ENCODE data around the gene ROPN1L. TPM values are rescaled to one million over a fixed set of nuclear protein-coding genes. Genes with fewer than 3 reads are reported as not detected.

The ROPN1L gene
- total and polyA plus RNA-seq, 10 of the 15 experiments (the other 5 are each of a cell fraction or from before 2014, with no cell fraction given): 0.07 to 0.38 (median 0.22) TPM; not detected in 6

DNA sequence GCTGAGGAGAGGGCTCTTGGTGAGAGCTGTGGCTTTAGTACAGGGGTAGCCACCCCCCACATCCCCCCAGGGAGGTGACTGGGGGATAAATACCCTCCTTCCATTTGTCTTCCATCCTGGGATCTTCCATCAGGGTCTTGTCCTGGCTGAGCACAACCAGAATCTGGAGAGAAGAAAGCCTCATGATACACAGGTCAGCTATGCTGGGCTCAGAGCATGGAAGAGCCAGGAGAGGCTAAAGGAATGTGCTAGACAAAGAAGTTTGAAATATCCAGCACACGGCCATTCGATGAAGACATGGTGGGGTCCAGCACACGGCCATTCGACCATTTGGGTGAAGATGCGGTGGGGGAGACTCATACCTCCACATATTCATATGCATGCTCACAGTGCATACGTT lies 30.0 kb downstream of the ROPN1L start:
- FAIRE-seq (no peak), ATAC-seq (no peak), DNase-seq (ENCODE audit: low read depth, low spot score) (no peak)
- peaks cover 5% of the 10 kb centered on the region; the same call in 1 of the 2 replicates for H3K4me1 ChIP-seq (ENCODE audit: control insufficient read depth, insufficient read depth, low read length)
- in situ Hi-C loops (cut with MboI) (loop anchor here (25.0 kb wide), 2 partner anchors 716 to 1541 kb away; no protein-coding TSS in a partner anchor), intact Hi-C loops (cut with micrococcal nuclease; ENCODE audit: unreplicated experiment) (no loop called here)
- no peaks in the 10 kb centered on the region for H4K20me1 ChIP-seq (ENCODE audit: control insufficient read depth, insufficient read depth)
- H3K4me2 ChIP-seq (ENCODE audit: control insufficient read depth, insufficient read depth): no peak overlapping the region
- no peaks in the 10 kb centered on the region; a peak in 1 of 4 replicates for H3K27me3 ChIP-seq (replicated peaks in 1 of 2; ENCODE audit: control insufficient read depth in 2 of 2, insufficient read depth in 2 of 2, low read length in 1 of 2)
- TF ChIP-seq ZNF207 (IDR thresholded peaks at IDR 0.05; ENCODE audit: borderline replicate concordance) (no peak), RELB (IDR thresholded peaks at IDR 0.05; ENCODE audit: low read depth) (no peak), BHLHE40 (IDR thresholded peaks at IDR 0.05; ENCODE audit: borderline replicate concordance in 1 of 2, low read depth in 2 of 2, low read length in 1 of 2) (no peak), PAX8 (IDR thresholded peaks at IDR 0.05) (no peak), JUNB (IDR thresholded peaks at IDR 0.05) (no peak), NR2F1 (conservative IDR thresholded peaks at IDR 0.05) (no peak), NFYA (IDR thresholded peaks at IDR 0.05; ENCODE audit: borderline replicate concordance, low read depth, low read length) (no peak), SMARCA5 (IDR thresholded peaks at IDR 0.05) (no peak), MLLT1 (IDR thresholded peaks at IDR 0.05) (no peak), CHD4 (IDR thresholded peaks at IDR 0.05) (no peak), MEF2A (IDR thresholded peaks at IDR 0.05; ENCODE audit: insufficient read depth, low read depth, low read length) (no peak), SUPT20H (IDR thresholded peaks at IDR 0.05; ENCODE audit: borderline replicate concordance, control insufficient read depth, low read depth, low read length) (no peak), CREM (IDR thresholded peaks at IDR 0.05; ENCODE audit: low read depth) (no peak), POLR2A (IDR thresholded peaks at IDR 0.05; ENCODE audit: low read depth, low read length) (no peak)
- TF ChIP-seq, protein P1, sequence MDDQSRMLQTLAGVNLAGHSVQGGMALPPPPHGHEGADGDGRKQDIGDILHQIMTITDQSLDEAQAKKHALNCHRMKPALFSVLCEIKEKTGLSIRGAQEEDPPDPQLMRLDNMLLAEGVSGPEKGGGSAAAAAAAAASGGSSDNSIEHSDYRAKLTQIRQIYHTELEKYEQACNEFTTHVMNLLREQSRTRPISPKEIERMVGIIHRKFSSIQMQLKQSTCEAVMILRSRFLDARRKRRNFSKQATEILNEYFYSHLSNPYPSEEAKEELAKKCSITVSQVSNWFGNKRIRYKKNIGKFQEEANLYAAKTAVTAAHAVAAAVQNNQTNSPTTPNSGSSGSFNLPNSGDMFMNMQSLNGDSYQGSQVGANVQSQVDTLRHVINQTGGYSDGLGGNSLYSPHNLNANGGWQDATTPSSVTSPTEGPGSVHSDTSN (IDR thresholded peaks at IDR 0.05; ENCODE audit: insufficient replicate concordance, low read depth, low read length): no peak
- TF ChIP-seq, protein P2, sequence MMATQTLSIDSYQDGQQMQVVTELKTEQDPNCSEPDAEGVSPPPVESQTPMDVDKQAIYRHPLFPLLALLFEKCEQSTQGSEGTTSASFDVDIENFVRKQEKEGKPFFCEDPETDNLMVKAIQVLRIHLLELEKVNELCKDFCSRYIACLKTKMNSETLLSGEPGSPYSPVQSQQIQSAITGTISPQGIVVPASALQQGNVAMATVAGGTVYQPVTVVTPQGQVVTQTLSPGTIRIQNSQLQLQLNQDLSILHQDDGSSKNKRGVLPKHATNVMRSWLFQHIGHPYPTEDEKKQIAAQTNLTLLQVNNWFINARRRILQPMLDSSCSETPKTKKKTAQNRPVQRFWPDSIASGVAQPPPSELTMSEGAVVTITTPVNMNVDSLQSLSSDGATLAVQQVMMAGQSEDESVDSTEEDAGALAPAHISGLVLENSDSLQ (IDR thresholded peaks at IDR 0.05): no peak
- SMC1A ChIA-PET (ENCODE audit: uncharacterized antibody, unreplicated experiment): no interaction called here
- no peak overlapping the region for H3K27ac ChIP-seq (ENCODE audit: control insufficient read depth, insufficient read depth)
- H2AFZ ChIP-seq (ENCODE audit: control insufficient read depth, low read depth, low read length): no peak overlapping the region
- no TSS peak for BruUV-seq (replicated peaks)
- CTCF ChIA-PET: no interaction called here
- no peak overlapping the region for H3K9ac ChIP-seq (ENCODE audit: control insufficient read depth, insufficient read depth, low read length)
- WGBS (ENCODE audit: insufficient coverage, insufficient replicate concordance, low lambda C conversion rate, missing lambda C conversion rate): 40% methylated on average over 6 of the region's 6 CpGs
- RAD21 ChIA-PET (ENCODE audit: unreplicated experiment): no interaction called here
- no peaks in the 10 kb centered on the region for H3K36me3 ChIP-seq (ENCODE audit: control insufficient read depth in 2 of 2, insufficient read depth in 2 of 2, low read length in 1 of 2)
- H3K9me3 ChIP-seq (replicated peaks; ENCODE audit: control insufficient read depth, insufficient read depth, low read length): no peaks in the 10 kb centered on the region
- H3K79me2 ChIP-seq (ENCODE audit: control insufficient read depth, insufficient read depth, low read length): no peaks in the 10 kb centered on the region
- POLR2A ChIA-PET: no interaction called here
- no peak overlapping the region for H3K4me3 ChIP-seq

Data from GM12878 (cell line).